Liver (tissue), 9 donors: ENCODE data around the gene CENPT. TPM values are rescaled to one million over a fixed set of nuclear protein-coding genes. Genes with fewer than 3 reads are reported as not detected.

Experiments
- DNase-seq: peaks from one replicate; pipeline ENCODE4 v3.0.0-alpha.2; 2017; ENCODE audit warnings: low spot score
- H3K27ac ChIP-seq, 2 donors: one replicate each; pipeline ENCODE4 v1.7.0; 2013; ENCODE audit warnings: inconsistent platforms in 2 of 2, low read length in 2 of 2, control low read depth in 1 of 2, low read depth in 1 of 2, mild to moderate bottlenecking in 1 of 2
- H3K27me3 ChIP-seq, 4 donors: one replicate each; pipeline versions ENCODE4 v1.6.1 to v1.7.0; 2013; ENCODE audit warnings: low read length in 3 of 4, inconsistent platforms in 1 of 4, mild to moderate bottlenecking in 1 of 4, moderate library complexity in 1 of 4; ENCODE audit not compliant: control insufficient read depth in 4 of 4, insufficient read depth in 4 of 4
- H3K36me3 ChIP-seq, 4 donors: one replicate each; pipeline versions ENCODE4 v1.6.1 to v1.7.0; 2013; ENCODE audit warnings: low read length in 3 of 4, mild to moderate bottlenecking in 3 of 4, low read depth in 1 of 4, moderate library complexity in 1 of 4; ENCODE audit not compliant: control insufficient read depth in 4 of 4, insufficient read depth in 3 of 4
- H3K4me1 ChIP-seq, 4 donors: one replicate each; pipeline versions ENCODE4 v1.6.1 to v1.7.0; 2013; ENCODE audit warnings: low read length in 3 of 4, mild to moderate bottlenecking in 3 of 4, moderate library complexity in 1 of 4; ENCODE audit not compliant: control insufficient read depth in 4 of 4, insufficient read depth in 4 of 4
- H3K4me3 ChIP-seq, 3 donors: one replicate each; pipeline versions ENCODE4 v1.6.1 to v1.7.0; 2013; ENCODE audit warnings: low read length in 3 of 3, control low read depth in 1 of 3, low read depth in 1 of 3, mild to moderate bottlenecking in 1 of 3
- H3K9ac ChIP-seq, 2 donors: one replicate each; pipeline ENCODE4 v1.7.0; 2013; ENCODE audit warnings: low read length in 2 of 2, mild to moderate bottlenecking in 2 of 2, moderate library complexity in 2 of 2, control low read depth in 1 of 2, low read depth in 1 of 2
- H3K9me3 ChIP-seq, 4 donors: one replicate each; pipeline versions ENCODE4 v1.6.1 to v1.7.0; 2013; ENCODE audit warnings: low read length in 3 of 4; ENCODE audit not compliant: control insufficient read depth in 4 of 4
- ATF3 ChIP-seq: IDR thresholded peaks from 2 replicates; pipeline ENCODE4 v1.6.1; 2016; ENCODE audit warnings: antibody characterized with exemption
- CTCF ChIP-seq: fragments of 150-350 bp; IDR thresholded peaks from 2 replicates; pipeline ENCODE4 v1.5.1; 2017; ENCODE audit warnings: improper control_type of control experiment, low read depth, low read length; ENCODE audit not compliant: missing input control
- EGR1 ChIP-seq, 2 donors: IDR thresholded peaks; 2 replicates each; pipeline ENCODE4 v1.6.1; 2016 to 2018; ENCODE audit warnings: antibody characterized with exemption in 2 of 2, low read depth in 2 of 2
- FOXA1 ChIP-seq: IDR thresholded peaks from 2 replicates; pipeline ENCODE4 v1.6.1; 2016; ENCODE audit warnings: antibody characterized with exemption
- FOXA2 ChIP-seq: IDR thresholded peaks from 2 replicates; pipeline ENCODE4 v1.6.1; 2016; ENCODE audit warnings: antibody characterized with exemption
- GABPA ChIP-seq, 2 donors: IDR thresholded peaks in 1 of 2; conservative IDR thresholded peaks in 1 of 2; 2 replicates each; pipeline ENCODE4 v1.6.1; 2016; ENCODE audit warnings: antibody characterized with exemption in 2 of 2, mild to moderate bottlenecking in 1 of 2, moderate library complexity in 1 of 2
- HNF4A ChIP-seq, 2 donors: conservative IDR thresholded peaks; 2 replicates each; pipeline ENCODE4 v1.6.1; 2016; ENCODE audit warnings: antibody characterized with exemption in 2 of 2, mild to moderate bottlenecking in 2 of 2
- HNF4G ChIP-seq: IDR thresholded peaks from 2 replicates; pipeline ENCODE4 v1.6.1; 2016; ENCODE audit warnings: antibody characterized with exemption
- MAX ChIP-seq: IDR thresholded peaks from 2 replicates; pipeline ENCODE4 v1.6.1; 2016; ENCODE audit warnings: antibody characterized with exemption
- NR2F2 ChIP-seq: IDR thresholded peaks from 2 replicates; pipeline ENCODE4 v1.6.1; 2016; ENCODE audit warnings: antibody characterized with exemption
- RAD21 ChIP-seq, 2 donors: IDR thresholded peaks; 2 replicates each; pipeline ENCODE4 v1.6.1; 2016; ENCODE audit warnings: antibody characterized with exemption in 2 of 2, mild to moderate bottlenecking in 2 of 2
- REST ChIP-seq: IDR thresholded peaks from 2 replicates; pipeline ENCODE4 v1.6.1; 2016; ENCODE audit warnings: antibody characterized with exemption, mild to moderate bottlenecking
- RXRA ChIP-seq, 2 donors: IDR thresholded peaks; 2 replicates each; pipeline ENCODE4 v1.6.1; 2017 to 2018; ENCODE audit warnings: antibody characterized with exemption in 2 of 2, mild to moderate bottlenecking in 1 of 2
- SP1 ChIP-seq: IDR thresholded peaks from 2 replicates; pipeline ENCODE4 v1.6.1; 2018; ENCODE audit warnings: antibody characterized with exemption, mild to moderate bottlenecking
- TAF1 ChIP-seq: conservative IDR thresholded peaks from 2 replicates; pipeline ENCODE4 v1.6.1; 2016; ENCODE audit warnings: antibody characterized with exemption, mild to moderate bottlenecking
- YY1 ChIP-seq: IDR thresholded peaks from 2 replicates; pipeline ENCODE4 v1.6.1; 2016; ENCODE audit warnings: antibody characterized with exemption, mild to moderate bottlenecking
- ZBTB33 ChIP-seq: IDR thresholded peaks from 2 replicates; pipeline ENCODE4 v1.6.1; 2016; ENCODE audit warnings: antibody characterized with exemption
- WGBS: extraction: QIAGEN DNeasy Blood & Tissue Kit; methylation state at CpG from one replicate; pipeline ENCODE4 v1.1.7; 2013; 5-methylcytosine and 5-hydroxymethylcytosine counted together
- polyA plus RNA-seq, 2 donors: library from polyadenylated mRNA; stranded (reverse) in 1 of 2; unstranded in 1 of 2; fragments of 200-250 nt in 1 of 2; fragments of >200 nt in 1 of 2; fragmentation: Nextera tagmentation in 1 of 2; extraction: Ambion mirVana in 1 of 2; gene quantifications; one replicate each; pipeline versions ENCODE4 v1.2.1 to v1.2.3, GENCODE V29; 2013 to 2015
- total RNA-seq, 2 donors: library from RNA; depleted of rRNA; stranded (reverse); fragments of >200 nt; gene quantifications; one replicate each; pipeline ENCODE4 v1.2.3, GENCODE V29; 2014
- donor health status: healthy.
- donor health status: healthy.
- donor health status: healthy.
- donor health status: healthy.
- donor health status: healthy.

Gene CENPT
- total and polyA plus RNA-seq, 4 donors, result 11.4 to 26.9 (median 19.3) TPM

GRCh38 chr16:67814567-67814966, 32.9 kb downstream of the CENPT start:
- Histone ChIP-seq H3K9me3 (no peaks in the 10 kb centered on the region), H3K27ac (no peak overlapping the region), H3K9ac (no peak overlapping the region), H3K4me1 (peaks cover 0 to 5% (median 1%) of the 10 kb centered on the region in 4 donors), H3K36me3 (no peaks in the 10 kb centered on the region), H3K4me3 (no peak overlapping the region), H3K27me3 (no peaks in the 10 kb centered on the region)
- no peak for TF ChIP-seq GABPA (IDR thresholded peaks at IDR 0.05 in 1 of 2, conservative IDR thresholded peaks at IDR 0.05 in 1 of 2)
- no peak for TF ChIP-seq FOXA1
- no peak for TF ChIP-seq EGR1 (IDR thresholded peaks at IDR 0.05; ENCODE audit: low read depth in 2 of 2)
- TF ChIP-seq ATF3, result no peak
- no peak for TF ChIP-seq RAD21 (IDR thresholded peaks at IDR 0.05)
- TF ChIP-seq HNF4A (conservative IDR thresholded peaks at IDR 0.05), result no peak
- TF ChIP-seq MAX, result no peak
- TF ChIP-seq SP1, result no peak
- TF ChIP-seq FOXA2, result no peak
- TF ChIP-seq NR2F2, result no peak
- no peak for TF ChIP-seq RXRA (IDR thresholded peaks at IDR 0.05)
- DNase-seq, result no peak
- WGBS, result 87% methylated on average over 8 of the region's 8 CpGs

- Histone ChIP-seq H3K9ac (no peak overlapping the region), H3K4me1 (peaks cover 0 to 13% (median 7%) of the 10 kb centered on the region in 4 donors), H3K4me3 (no peak overlapping the region), H3K27me3 (no peaks in the 10 kb centered on the region), H3K36me3 (no peaks in the 10 kb centered on the region), H3K9me3 (no peaks in the 10 kb centered on the region), H3K27ac (no peak overlapping the region)
- no peak for TF ChIP-seq CTCF
- no peak for TF ChIP-seq HNF4A (conservative IDR thresholded peaks at IDR 0.05)
- no peak for TF ChIP-seq EGR1 (IDR thresholded peaks at IDR 0.05; ENCODE audit: low read depth in 2 of 2)
- TF ChIP-seq SP1, result no peak
- TF ChIP-seq HNF4G, result no peak
- no peak for TF ChIP-seq TAF1
- no peak for TF ChIP-seq MAX
- TF ChIP-seq NR2F2, result no peak
- TF ChIP-seq ZBTB33, result no peak
- TF ChIP-seq YY1, result no peak
- TF ChIP-seq GABPA (IDR thresholded peaks at IDR 0.05 in 1 of 2, conservative IDR thresholded peaks at IDR 0.05 in 1 of 2), result no peak
- TF ChIP-seq FOXA2, result no peak
- TF ChIP-seq REST, result no peak
- TF ChIP-seq RAD21 (IDR thresholded peaks at IDR 0.05), result no peak
- 97% methylated on average over 1 of the region's 1 CpG for WGBS
- no peak for DNase-seq
These were observed 35.6 kb downstream of the CENPT start for GRCh38 chr16:67811899-67812298.
